A673 (cell line): ENCODE measurements around the gene SRSF10. TPM values are rescaled to one million over a fixed set of nuclear protein-coding genes. Genes with fewer than 3 reads are reported as not detected.

Experiments used
- BruUV-seq: library from RNA; stranded (reverse); fragments of 400-500 nt; replicated peaks from 2 replicates; lab custom pipeline; 2021; lab: Mats Ljungman, UMichigan
- CTCF ChIA-PET: fragments of 300-600 bp; sonication (Branson Sonifier 250); formaldehyde crosslinking; loops from one replicate; lab custom pipeline; 2022; ENCODE audit warnings: antibody characterized with exemption; lab: Charles Lee
- POLR2A ChIA-PET: fragments of 300-600 bp; sonication (Branson Sonifier 250); formaldehyde crosslinking; loops from one replicate; lab custom pipeline; 2022; ENCODE audit warnings: antibody characterized with exemption; ENCODE audit not compliant: low non-redundant PET; lab: Charles Lee
- DNase-seq: peaks from one replicate; pipeline ENCODE4 v3.0.0-alpha.2; 2015; ENCODE audit warnings: low spot score
- H3K27ac ChIP-seq: fragments of 200-600 bp; sonication (generic); 2 replicates; pipeline ENCODE4 v1.5.1; 2016; ENCODE audit warnings: mixed run types, low read depth, mild to moderate bottlenecking, mixed read lengths, antibody characterized with exemption, low read length; ENCODE audit not compliant: poor library complexity, severe bottlenecking
- H3K27me3 ChIP-seq: fragments of 200-600 bp; sonication (generic); replicated peaks from 2 replicates; pipeline ENCODE4 v1.6.1; 2017; ENCODE audit warnings: mixed run types, low read depth, mild to moderate bottlenecking, mixed read lengths, antibody characterized with exemption, low read length; ENCODE audit not compliant: insufficient read depth, poor library complexity
- H3K36me3 ChIP-seq: fragments of 200-600 bp; sonication (generic); 2 replicates; pipeline ENCODE4 v1.6.1; 2016; ENCODE audit warnings: mixed run types, mild to moderate bottlenecking, mixed read lengths, antibody characterized with exemption, low read length; ENCODE audit not compliant: insufficient read depth, poor library complexity, severe bottlenecking
- H3K4me1 ChIP-seq: fragments of 200-600 bp; sonication (generic); 2 replicates; pipeline ENCODE4 v1.6.1; 2017; ENCODE audit warnings: mixed run types, mild to moderate bottlenecking, mixed read lengths, antibody characterized with exemption, low read length; ENCODE audit not compliant: insufficient read depth, poor library complexity, severe bottlenecking
- H3K4me3 ChIP-seq: fragments of 200-600 bp; sonication (generic); 2 replicates; pipeline ENCODE4 v1.5.1; 2016; ENCODE audit warnings: low read depth, mixed run types, mild to moderate bottlenecking, mixed read lengths, low read length; ENCODE audit not compliant: poor library complexity, severe bottlenecking
- H3K9me3 ChIP-seq: fragments of 200-600 bp; sonication (generic); 2 replicates; pipeline ENCODE4 v1.6.1; 2016; ENCODE audit warnings: mixed run types, low read depth, mild to moderate bottlenecking, mixed read lengths, antibody characterized with exemption, low read length; ENCODE audit not compliant: poor library complexity, severe bottlenecking
- CTCF ChIP-seq: fragments of 300-800, 200-600 bp; sonication (generic); conservative IDR thresholded peaks from 2 replicates; pipeline ENCODE4 v1.5.1; 2017; ENCODE audit warnings: low read depth, mild to moderate bottlenecking, antibody characterized with exemption, low read length, moderate library complexity, mixed read lengths
- EZH2 ChIP-seq: fragments of 200-600 bp; sonication (generic); IDR thresholded peaks from 2 replicates; pipeline ENCODE4 v1.6.1; 2017; ENCODE audit warnings: borderline replicate concordance, low read depth, mild to moderate bottlenecking, mixed read lengths, antibody characterized with exemption, low read length; ENCODE audit not compliant: poor library complexity, severe bottlenecking
- intact Hi-C: fragments of 100-400 bp; cut with micrococcal nuclease; formaldehyde crosslinking; loops from one replicate; pipeline ENCODE4 v1.10.0; 2022; ENCODE audit not compliant: unreplicated experiment
- total RNA-seq: library from RNA; stranded (reverse); gene quantifications from 2 replicates; pipeline ENCODE4 v1.2.3, GENCODE V29; 2021

Gene SRSF10
- total RNA-seq, 1 experiment from 2014 or later, result 218 TPM

- H3K27me3 ChIP-seq, result no peaks in the 10 kb centered on the region
- no peak for TF ChIP-seq EZH2
- TF ChIP-seq CTCF, result no peak
- ChIA-PET POLR2A (no interaction called here), CTCF (no interaction called here)
- H3K4me1 ChIP-seq, result no peaks in the 10 kb centered on the region
- H3K27ac ChIP-seq, result no peak overlapping the region
- no peaks in the 10 kb centered on the region for H3K9me3 ChIP-seq
- no TSS peak for BruUV-seq
- intact Hi-C loops, result no loop called here
- no peaks in the 10 kb centered on the region for H3K36me3 ChIP-seq
- H3K4me3 ChIP-seq, result no peak overlapping the region
- DNase-seq, result no peak
Measured at GRCh38 chr1:23925279-23925678, 54.8 kb downstream of the SRSF10 start.

- Histone ChIP-seq H3K27ac (no peak overlapping the region), H3K4me1 (no peaks in the 10 kb centered on the region), H3K4me3 (no peak overlapping the region), H3K27me3 (no peaks in the 10 kb centered on the region), H3K9me3 (no peaks in the 10 kb centered on the region), H3K36me3 (no peaks in the 10 kb centered on the region)
- intact Hi-C loops, result no loop called here
- TF ChIP-seq EZH2, result no peak
- TF ChIP-seq CTCF, result no peak
- BruUV-seq, result no TSS peak
- POLR2A ChIA-PET, result no interaction called here
- CTCF ChIA-PET, result no interaction called here
- no peak for DNase-seq
Measured at GRCh38 chr1:23924601-23925000, 55.5 kb downstream of the SRSF10 start.

GRCh38 chr1:23923592-23924499 lies 56.3 kb downstream of the SRSF10 start:
- H3K9me3 ChIP-seq, result no peaks in the 10 kb centered on the region
- no peak for DNase-seq
- CTCF ChIA-PET, result no interaction called here
- H3K4me3 ChIP-seq, result no peak overlapping the region
- H3K27me3 ChIP-seq, result no peaks in the 10 kb centered on the region
- TF ChIP-seq EZH2, result no peak
- TF ChIP-seq CTCF, result no peak
- no peaks in the 10 kb centered on the region for H3K4me1 ChIP-seq
- POLR2A ChIA-PET, result no interaction called here
- BruUV-seq, result no TSS peak
- no peaks in the 10 kb centered on the region for H3K36me3 ChIP-seq
- H3K27ac ChIP-seq, result no peak overlapping the region
- intact Hi-C loops, result no loop called here
